Measurements from ENCODE around the gene CSPG4. TPM values are rescaled to one million over a fixed set of nuclear protein-coding genes. Genes with fewer than 3 reads are reported as not detected.

CSPG4 gene
- total RNA-seq, 1 donor = under 0.01 TPM

- peak in 2 of 3 donors; percentile 6 to 8 for DNase-seq (ENCODE audit: low read depth in 2 of 3, low spot score in 2 of 3)
Observed at GRCh38 chr15:75651810-75652543, 60.7 kb downstream of the CSPG4 start.

DNA sequence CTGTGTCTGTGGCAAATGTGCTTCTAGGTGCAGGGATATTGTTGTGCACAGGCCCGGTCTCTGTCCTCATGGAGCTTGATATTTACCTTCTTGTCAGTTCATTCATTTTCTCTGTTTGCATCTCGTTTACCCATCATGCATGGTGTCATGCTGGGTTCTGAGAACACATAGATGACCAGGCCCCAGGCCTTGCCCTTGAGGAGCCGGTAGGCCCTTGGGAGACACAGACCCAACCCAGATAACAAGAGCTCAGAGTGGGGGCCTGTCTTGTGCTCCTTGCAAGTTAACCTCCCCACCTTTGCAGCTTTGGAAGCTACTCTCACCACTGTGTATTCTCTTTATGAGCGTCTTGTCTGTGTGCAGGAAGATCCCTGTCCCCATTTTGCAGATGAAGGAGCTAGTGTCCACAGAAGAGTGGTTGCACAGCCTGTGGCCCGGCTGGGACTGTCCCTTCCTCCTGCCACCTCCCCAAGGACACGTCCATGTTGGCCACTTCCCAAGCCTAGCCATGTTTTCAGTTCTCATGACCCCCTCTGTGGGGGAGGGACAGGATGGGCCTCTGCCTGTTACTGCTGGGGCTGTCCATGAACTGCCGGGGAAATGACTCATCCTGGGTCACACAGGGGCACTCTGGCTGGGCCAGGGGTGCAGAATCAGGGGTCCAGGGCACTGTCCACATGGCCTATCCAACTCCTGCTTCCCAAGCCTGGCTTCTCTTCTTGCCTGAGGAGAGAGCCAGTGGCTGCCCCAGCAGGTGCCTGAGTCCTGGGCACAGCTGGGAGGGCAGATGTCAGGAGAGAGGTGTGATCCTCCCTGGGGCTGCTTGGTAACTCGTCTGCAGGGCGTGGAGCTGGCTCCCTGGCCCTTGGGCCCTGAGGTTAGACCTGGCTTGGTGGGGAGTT, 61.5 kb downstream of the CSPG4 start:
- DNase-seq (ENCODE audit: low read depth in 2 of 3, low spot score in 2 of 3) = peak in 1 of 3 donors; percentile 12

- DNase-seq (ENCODE audit: low read depth in 2 of 3, low spot score in 2 of 3) = no peak
Observed at GRCh38 chr15:75649848-75650247, 62.8 kb downstream of the CSPG4 start.

- DNase-seq (ENCODE audit: low read depth in 2 of 3, low spot score in 2 of 3) = no peak
Observed at GRCh38 chr15:75649045-75649761, 63.4 kb downstream of the CSPG4 start.

- DNase-seq (ENCODE audit: low read depth in 2 of 3, low spot score in 2 of 3) = no peak
Observed at GRCh38 chr15:75648156-75649000, 64.3 kb downstream of the CSPG4 start.

- DNase-seq (ENCODE audit: low read depth in 2 of 3, low spot score in 2 of 3) = peak; percentile 21 to 61 (median 56)
Observed at GRCh38 chr15:75647370-75648155, 65.1 kb downstream of the CSPG4 start, which contains the start of gene SNX33. Gene SNX33 (plus strand): TSS chr15:75647912. CDS start chr15:75649103, 1,191 bp downstream.

DNA sequence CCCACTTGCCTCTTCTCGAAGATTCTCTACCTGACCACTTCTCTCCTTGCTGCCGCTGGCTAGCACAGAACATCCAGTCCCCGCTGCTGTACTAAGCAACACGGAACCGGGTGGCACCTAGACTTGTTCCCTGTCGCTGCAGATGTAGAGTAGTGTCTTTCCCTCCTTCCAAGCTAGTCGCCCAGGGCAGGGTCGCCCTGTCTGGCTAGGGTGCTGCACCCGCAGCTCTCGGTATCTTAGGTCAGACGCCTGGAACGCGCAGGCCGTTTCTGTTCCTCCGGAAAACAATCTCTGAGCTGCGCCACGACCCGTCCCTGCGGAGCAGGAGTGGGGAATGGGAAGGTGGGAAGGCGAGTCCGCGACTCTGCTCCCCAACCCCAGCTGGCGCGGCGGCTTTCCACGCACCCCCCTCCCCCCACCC, 65.7 kb downstream of the CSPG4 start:
- DNase-seq (ENCODE audit: low read depth in 2 of 3, low spot score in 2 of 3) = peak in 1 of 3 donors; percentile 13

- no peak for DNase-seq (ENCODE audit: low read depth in 2 of 3, low spot score in 2 of 3)
Observed at GRCh38 chr15:75646112-75646943, 66.3 kb downstream of the CSPG4 start.

GRCh38 chr15:75644376-75644775, 68.3 kb downstream of the CSPG4 start:
- no peak for DNase-seq (ENCODE audit: low read depth in 2 of 3, low spot score in 2 of 3)

GRCh38 chr15:75641603-75642002, 71.0 kb downstream of the CSPG4 start:
- DNase-seq (ENCODE audit: low read depth in 2 of 3, low spot score in 2 of 3) = no peak

GRCh38 chr15:75641179-75641503, 71.5 kb downstream of the CSPG4 start:
- DNase-seq (ENCODE audit: low read depth in 2 of 3, low spot score in 2 of 3) = no peak

- peak; percentile 35 to 85 (median 79) for DNase-seq (ENCODE audit: low read depth in 2 of 3, low spot score in 2 of 3)
Observed at GRCh38 chr15:75640483-75641178, 72.0 kb downstream of the CSPG4 start.

DNA sequence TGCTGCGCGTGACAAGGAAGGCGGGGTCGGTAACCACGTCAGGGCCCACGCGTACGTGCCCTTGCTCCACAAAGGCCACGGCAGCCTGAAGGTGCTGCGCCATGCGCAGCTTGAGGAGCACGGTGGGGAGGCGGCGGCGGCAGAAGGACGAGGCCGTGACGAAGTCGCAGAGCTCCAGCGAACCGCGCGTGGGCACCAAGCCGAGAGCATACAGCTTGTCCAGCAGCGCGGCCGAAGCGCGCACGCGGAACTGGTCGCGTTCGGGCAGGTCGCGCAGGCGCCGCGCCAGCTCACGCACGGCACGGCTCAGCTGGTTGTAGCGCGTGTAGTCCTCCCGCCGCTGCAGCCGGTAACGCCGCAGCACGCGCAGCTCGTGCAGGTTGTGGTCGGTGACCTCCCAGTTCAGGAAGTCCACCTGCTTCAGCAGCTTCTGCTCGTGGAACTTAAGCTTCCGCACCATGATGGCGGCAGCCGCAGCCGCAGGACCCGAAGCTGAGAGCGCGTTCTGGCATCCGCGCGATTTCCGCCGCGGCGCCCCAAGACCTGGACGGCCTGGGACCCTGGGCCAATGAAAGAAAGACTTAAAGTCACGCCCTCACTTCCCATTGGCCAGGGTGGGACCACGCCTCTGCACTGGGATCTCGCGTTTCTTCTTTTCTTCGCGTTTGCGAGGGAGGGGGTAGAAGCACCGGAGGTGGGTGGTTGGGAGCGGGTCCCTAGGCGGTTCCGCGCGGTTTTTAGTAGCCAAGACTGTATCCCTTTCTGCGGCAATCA, 72.8 kb downstream of the CSPG4 start, which contains the start of gene IMP3:
IMP3 (minus strand) TSS at position 516 of the 774 bp plus-strand sequence; CDS start at position 460, 56 bp downstream.
- peak; percentile 86 to 99 (median 97) for DNase-seq (ENCODE audit: low read depth in 2 of 3, low spot score in 2 of 3)

GRCh38 chr15:75639191-75639708, 73.4 kb downstream of the CSPG4 start:
- DNase-seq (ENCODE audit: low read depth in 2 of 3, low spot score in 2 of 3) = no peak

DNA sequence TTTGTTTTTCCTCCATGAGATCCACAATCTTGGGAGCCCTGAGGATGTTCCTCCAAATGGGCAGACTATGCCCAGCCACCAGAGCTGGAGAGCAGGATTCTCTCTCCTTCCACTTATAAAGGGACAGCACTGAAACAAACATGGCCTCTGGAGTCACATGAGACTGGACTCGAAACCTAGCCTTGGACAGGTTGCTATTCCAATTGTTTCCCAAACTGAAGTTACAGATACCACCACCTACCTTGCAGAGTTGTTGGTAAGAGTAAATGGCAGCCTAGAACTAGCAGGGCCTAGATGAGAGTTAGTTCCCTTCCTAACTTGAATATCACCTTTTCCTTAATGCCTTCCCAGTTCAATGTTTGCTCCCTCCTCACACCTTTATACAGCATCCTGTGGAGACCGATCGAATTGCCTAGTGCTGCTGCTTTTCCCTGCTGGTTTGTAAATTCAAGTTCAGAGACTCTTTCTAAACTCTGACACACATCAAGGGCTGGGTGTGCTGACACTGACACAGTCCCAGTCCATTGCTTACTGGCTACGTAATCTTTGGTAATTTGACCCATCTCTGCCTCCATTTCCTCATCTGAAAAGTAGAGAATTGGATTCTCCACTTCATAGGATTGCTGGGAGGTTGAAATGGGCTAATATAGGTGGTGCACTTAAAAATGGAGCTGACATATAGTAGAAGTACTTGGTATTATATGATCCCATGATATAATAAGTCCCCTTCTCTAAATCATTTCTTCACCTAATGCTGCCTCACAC, 75.2 kb downstream of the CSPG4 start:
- DNase-seq (ENCODE audit: low read depth in 2 of 3, low spot score in 2 of 3) = no peak

- no peak for DNase-seq (ENCODE audit: low read depth in 2 of 3, low spot score in 2 of 3)
Observed at GRCh38 chr15:75636026-75636425, 76.6 kb downstream of the CSPG4 start.

All from hematopoietic multipotent progenitor cell (in vitro differentiated cells).